Panc1 (cell line): Measurements from ENCODE around the gene ENPP7. TPM values are rescaled to one million over a fixed set of nuclear protein-coding genes. Genes with fewer than 3 reads are reported as not detected.

Source experiments
- ATAC-seq: fragments of 200-7000 bp; cut with Tn5 transposase; 2 replicates; pipeline ENCODE4 v1.9.1; 2020; ENCODE audit warnings: mild to moderate bottlenecking, moderate library complexity
- BruUV-seq: library from RNA; stranded (reverse); fragments of 400-500 nt; replicated peaks from 2 replicates; lab custom pipeline; 2021; lab: Mats Ljungman, UMichigan
- CTCF ChIA-PET: fragments of 300-600 bp; sonication (Branson Sonifier 250); formaldehyde crosslinking; loops from one replicate; lab custom pipeline; 2022; ENCODE audit warnings: antibody characterized with exemption; lab: Charles Lee
- POLR2A ChIA-PET: fragments of 300-600 bp; sonication (Branson Sonifier 250); formaldehyde crosslinking; loops from one replicate; lab custom pipeline; 2022; ENCODE audit warnings: antibody characterized with exemption; lab: Charles Lee
- DNase-seq: peaks from one replicate; pipeline ENCODE4 v3.0.0-alpha.2; 2010; ENCODE audit warnings: low read depth, low spot score
- H3K27ac ChIP-seq: 2 replicates; pipeline ENCODE4 v1.5.1; 2011; ENCODE audit warnings: mild to moderate bottlenecking, low read length, inconsistent platforms
- H3K27me3 ChIP-seq: fragments of 200-500 bp; sonication (Bioruptor generic); 2 replicates; pipeline ENCODE4 v1.6.0; 2014; ENCODE audit warnings: low read length, inconsistent platforms; ENCODE audit not compliant: control insufficient read depth, insufficient read depth
- H3K36me3 ChIP-seq: fragments of 200-500 bp; sonication (Bioruptor generic); 2 replicates; pipeline ENCODE4 v1.5.1; 2014; ENCODE audit warnings: inconsistent platforms, mild to moderate bottlenecking, low read length, moderate library complexity; ENCODE audit not compliant: control insufficient read depth, insufficient read depth
- H3K4me1 ChIP-seq: 2 replicates; pipeline ENCODE4 v1.5.1; 2011; ENCODE audit warnings: inconsistent platforms, mild to moderate bottlenecking, low read length, moderate library complexity; ENCODE audit not compliant: control insufficient read depth, insufficient read depth
- H3K4me3 ChIP-seq, 2 experiments: 2 replicates each; pipeline ENCODE4 v1.5.1; 2011 to 2012; ENCODE audit warnings: low read depth in 2 of 2, low read length in 2 of 2, mild to moderate bottlenecking in 2 of 2, inconsistent platforms in 1 of 2, moderate library complexity in 1 of 2
- H3K9me3 ChIP-seq: fragments of 200-500 bp; sonication (Bioruptor generic); 2 replicates; pipeline ENCODE4 v1.5.1; 2014; ENCODE audit warnings: low read depth, mild to moderate bottlenecking, inconsistent platforms, low read length, moderate library complexity; ENCODE audit not compliant: control insufficient read depth, insufficient read depth
- CTCF ChIP-seq: fragments of 450-650 bp; IDR thresholded peaks from 2 replicates; pipeline ENCODE4 v1.5.1; 2017; ENCODE audit warnings: mild to moderate bottlenecking
- POLR2AphosphoS5 ChIP-seq: IDR thresholded peaks from 2 replicates; pipeline ENCODE4 v1.6.1; 2012; ENCODE audit warnings: mild to moderate bottlenecking, low read depth, low read length, moderate library complexity
- SIN3A ChIP-seq: IDR thresholded peaks from 2 replicates; pipeline ENCODE4 v1.6.1; 2012; ENCODE audit warnings: low read depth, mild to moderate bottlenecking, low read length, moderate library complexity, borderline replicate concordance; ENCODE audit not compliant: insufficient read depth
- TCF7L2 ChIP-seq: IDR thresholded peaks from 2 replicates; pipeline ENCODE4 v1.6.1; 2011; ENCODE audit warnings: mild to moderate bottlenecking, low read depth, low read length, inconsistent platforms
- in situ Hi-C: cut with HindIII; loops from 2 replicates; pipeline ENCODE4 v1.10.0; 2016; ENCODE audit warnings: low sequenced_read_pairs, low pct_unique_long_range_greater_than_20kb
- intact Hi-C: fragments of 100-400 bp; cut with micrococcal nuclease; formaldehyde crosslinking; loops from one replicate; pipeline ENCODE4 v1.10.0; 2022; ENCODE audit not compliant: unreplicated experiment
- total RNA-seq: library from RNA; stranded (reverse); gene quantifications from one replicate; pipeline ENCODE4 v1.2.1, GENCODE V29; 2021; ENCODE audit not compliant: unreplicated experiment
- TF ChIP-seq, protein P1 (sequence below), 2 experiments: IDR thresholded peaks; 2 replicates each; pipeline ENCODE4 v1.6.1; 2011 to 2012; ENCODE audit warnings: low read depth in 2 of 2, control low read depth in 1 of 2, low read length in 1 of 2, mild to moderate bottlenecking in 1 of 2, moderate library complexity in 1 of 2; ENCODE audit not compliant: insufficient read depth in 1 of 2

Gene ENPP7
- total RNA-seq, 1 experiment from 2014 or later: not detected

DNA sequence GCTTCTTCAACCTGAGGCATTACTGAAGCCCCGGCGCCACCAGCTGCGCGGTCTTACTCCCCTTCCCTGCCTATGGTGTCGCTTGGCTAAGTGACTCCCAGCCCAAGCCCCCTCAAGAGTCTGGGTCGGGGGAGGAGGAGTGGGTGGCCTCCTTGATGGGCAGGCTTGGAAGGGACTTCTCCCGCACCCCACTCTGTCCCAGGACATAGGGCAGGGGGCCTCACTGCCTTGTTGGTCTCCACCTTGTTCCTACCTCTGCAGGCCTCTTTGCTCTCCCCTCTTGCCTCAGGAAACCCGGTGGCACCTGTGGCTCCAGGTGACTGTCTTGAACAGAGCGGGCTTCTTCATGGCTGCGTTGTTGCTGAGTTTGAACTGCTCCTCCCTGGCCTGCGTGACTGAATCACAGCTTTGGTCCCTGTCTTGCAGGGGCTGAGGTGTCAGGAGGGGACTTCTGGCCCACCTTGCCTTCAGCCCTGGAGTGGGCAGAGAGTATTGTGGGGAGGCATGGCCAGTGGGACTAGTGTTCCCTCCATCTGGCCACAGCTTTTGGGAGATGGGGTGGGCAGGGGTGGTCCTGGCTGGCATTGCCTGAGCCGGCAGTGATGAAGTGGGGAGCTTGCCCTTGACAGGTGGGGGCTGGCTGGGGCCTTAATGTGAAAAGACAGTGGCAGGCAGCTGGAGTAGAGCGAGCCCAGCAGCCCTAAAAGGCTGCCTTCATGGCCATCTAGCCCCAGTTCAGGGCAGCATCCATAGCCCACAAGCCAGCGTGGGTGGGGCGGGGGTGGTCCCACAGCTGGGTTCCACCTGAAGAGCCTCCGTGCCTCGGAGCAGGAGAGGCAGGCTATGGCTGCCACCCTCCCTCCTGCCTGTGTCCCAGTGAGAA, 54.5 kb downstream of the ENPP7 start:
- Histone ChIP-seq H3K27ac (no peak overlapping the region), H3K36me3 (no peaks in the 10 kb centered on the region), H3K4me1 (peaks cover 3% of the 10 kb centered on the region), H3K4me3 (no peak overlapping the region), H3K27me3 (no peaks in the 10 kb centered on the region), H3K9me3 (no peaks in the 10 kb centered on the region)
- intact Hi-C loops: no loop called here
- no peak for TF ChIP-seq POLR2AphosphoS5
- TF ChIP-seq, protein P1, sequence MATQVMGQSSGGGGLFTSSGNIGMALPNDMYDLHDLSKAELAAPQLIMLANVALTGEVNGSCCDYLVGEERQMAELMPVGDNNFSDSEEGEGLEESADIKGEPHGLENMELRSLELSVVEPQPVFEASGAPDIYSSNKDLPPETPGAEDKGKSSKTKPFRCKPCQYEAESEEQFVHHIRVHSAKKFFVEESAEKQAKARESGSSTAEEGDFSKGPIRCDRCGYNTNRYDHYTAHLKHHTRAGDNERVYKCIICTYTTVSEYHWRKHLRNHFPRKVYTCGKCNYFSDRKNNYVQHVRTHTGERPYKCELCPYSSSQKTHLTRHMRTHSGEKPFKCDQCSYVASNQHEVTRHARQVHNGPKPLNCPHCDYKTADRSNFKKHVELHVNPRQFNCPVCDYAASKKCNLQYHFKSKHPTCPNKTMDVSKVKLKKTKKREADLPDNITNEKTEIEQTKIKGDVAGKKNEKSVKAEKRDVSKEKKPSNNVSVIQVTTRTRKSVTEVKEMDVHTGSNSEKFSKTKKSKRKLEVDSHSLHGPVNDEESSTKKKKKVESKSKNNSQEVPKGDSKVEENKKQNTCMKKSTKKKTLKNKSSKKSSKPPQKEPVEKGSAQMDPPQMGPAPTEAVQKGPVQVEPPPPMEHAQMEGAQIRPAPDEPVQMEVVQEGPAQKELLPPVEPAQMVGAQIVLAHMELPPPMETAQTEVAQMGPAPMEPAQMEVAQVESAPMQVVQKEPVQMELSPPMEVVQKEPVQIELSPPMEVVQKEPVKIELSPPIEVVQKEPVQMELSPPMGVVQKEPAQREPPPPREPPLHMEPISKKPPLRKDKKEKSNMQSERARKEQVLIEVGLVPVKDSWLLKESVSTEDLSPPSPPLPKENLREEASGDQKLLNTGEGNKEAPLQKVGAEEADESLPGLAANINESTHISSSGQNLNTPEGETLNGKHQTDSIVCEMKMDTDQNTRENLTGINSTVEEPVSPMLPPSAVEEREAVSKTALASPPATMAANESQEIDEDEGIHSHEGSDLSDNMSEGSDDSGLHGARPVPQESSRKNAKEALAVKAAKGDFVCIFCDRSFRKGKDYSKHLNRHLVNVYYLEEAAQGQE (IDR thresholded peaks at IDR 0.05; ENCODE audit: insufficient read depth in 1 of 2, low read depth in 2 of 2, low read length in 1 of 2): no peak
- no peak for TF ChIP-seq TCF7L2
- no peak for TF ChIP-seq CTCF
- no peak for TF ChIP-seq SIN3A
- no peak for ATAC-seq
- no peak for DNase-seq
- no TSS peak for BruUV-seq
- ChIA-PET POLR2A (no interaction called here), CTCF (no interaction called here)
- in situ Hi-C loops: loop anchor here (25.0 kb wide), 1 partner anchor 202 kb away; no protein-coding TSS in a partner anchor

- Histone ChIP-seq H3K27me3 (no peaks in the 10 kb centered on the region), H3K4me1 (peaks cover 3% of the 10 kb centered on the region), H3K9me3 (no peaks in the 10 kb centered on the region), H3K4me3 (no peak overlapping the region), H3K36me3 (no peaks in the 10 kb centered on the region), H3K27ac (no peak overlapping the region)
- DNase-seq (no peak), ATAC-seq (no peak)
- intact Hi-C loops (no loop called here), in situ Hi-C loops (loop anchor here (25.0 kb wide), 1 partner anchor 201 kb away; no protein-coding TSS in a partner anchor)
- BruUV-seq: no TSS peak
- POLR2A ChIA-PET: no interaction called here
- CTCF ChIA-PET: interaction anchor here (0.7 kb wide), 1 partner anchor 222 kb away, joined by 7 read pairs; no protein-coding TSS in a partner anchor
- no peak for TF ChIP-seq TCF7L2
- no peak for TF ChIP-seq CTCF
- TF ChIP-seq POLR2AphosphoS5: no peak
- TF ChIP-seq, protein P1 (IDR thresholded peaks at IDR 0.05; ENCODE audit: insufficient read depth in 1 of 2, low read depth in 2 of 2, low read length in 1 of 2): no peak
- no peak for TF ChIP-seq SIN3A
Measured at GRCh38 chr17:79785900-79786810, 55.4 kb downstream of the ENPP7 start.
